Pancreas (tissue), 10 donors: Measurements from ENCODE around the gene C9orf50. TPM values are rescaled to one million over a fixed set of nuclear protein-coding genes. Genes with fewer than 3 reads are reported as not detected.

Source experiments
- ATAC-seq, 4 donors: fragments of 200-7000 bp; cut with Tn5 transposase; one replicate each; pipeline versions ENCODE4 v1.8.0 to v1.9.1; 2020; ENCODE audit warnings: mild to moderate bottlenecking in 4 of 4, moderate library complexity in 4 of 4
- DNase-seq, 6 donors: peaks; one replicate each; pipeline ENCODE4 v3.0.0-alpha.2; 2020
- FAIRE-seq: peaks from 2 replicates; lab custom pipeline; 2012; peaks lifted over from hg19 to GRCh38; lab: Jason Lieb, UNC
- H3K27ac ChIP-seq, 4 donors: fragments of 200-600 bp; sonication (generic); 1 replicate in 3 of 4; 2 replicates in 1 of 4; pipeline versions ENCODE4 v1.5.0 to v1.8.0; 2020
- H3K27me3 ChIP-seq, 4 donors: fragments of 200-600 bp; one replicate each; pipeline ENCODE4 v1.8.0; 2021
- H3K36me3 ChIP-seq, 3 donors: fragments of 200-600 bp; sonication (generic) in 1 of 3; one replicate each; pipeline versions ENCODE4 v1.5.0 to v1.8.0; 2020 to 2021
- H3K4me1 ChIP-seq, 3 donors: fragments of 200-600 bp; one replicate each; pipeline ENCODE4 v1.8.0; 2021
- H3K4me3 ChIP-seq, 4 donors: fragments of 200-600 bp; sonication (generic) in 2 of 4; one replicate each; pipeline versions ENCODE4 v1.5.0 to v1.8.0; 2020 to 2021
- H3K9me3 ChIP-seq, 4 donors: fragments of 200-600 bp; one replicate each; pipeline ENCODE4 v1.8.0; 2021
- CTCF ChIP-seq, 4 donors: fragments of 200-600 bp; sonication (generic) in 3 of 4; IDR thresholded peaks; one replicate each; pipeline versions ENCODE4 v1.5.0 to v1.8.0; 2021; ENCODE audit warnings: antibody characterized with exemption in 4 of 4
- WGBS, 2 donors: extraction: QIAGEN DNeasy Blood & Tissue Kit; methylation state at CpG; one replicate each; pipeline ENCODE4 v1.1.7; 2013; 5-methylcytosine and 5-hydroxymethylcytosine counted together
- intact Hi-C, 3 donors: fragments of 100-400 bp; cut with DNase I; formaldehyde crosslinking; loops; one replicate each; pipeline versions ENCODE4 v1.11.1 to v1.14.2; 2022
- polyA plus RNA-seq, 2 donors: library from polyadenylated mRNA; stranded (reverse); fragments of 200-250 nt; gene quantifications; one replicate each; pipeline ENCODE4 v1.2.3, GENCODE V29; 2013
- total RNA-seq, 6 donors: library from RNA; stranded (reverse); fragmentation: NEBNext Ultra II Directional in 4 of 6; extraction: Animal tissue kit (Norgen Biotek cat#: 25700) in 4 of 6; gene quantifications; one replicate each; pipeline versions ENCODE4 v1.2.1 to v1.2.4, GENCODE V29; 2021 to 2023
- donor health status: healthy with polysubstance abuse.
- donor health status: DM: no; HTN: no; CAD: no; lungs with moderate emphysema.
- donor health status: DM: no; HTN: no; CAD: no.
- donor health status: control.
- donor health status: control.
- donor health status: Bipolar disorder and iron deficiency.
- donor health status: DM: yes; HTN: yes; CAD: no.
- donor health status: DM: no; HTN: no; CAD: no.
- donor health status: DM: no; HTN: no; CAD: no.
- donor health status: DM: yes; HTN: yes; CAD: no.

Gene C9orf50
- total and polyA plus RNA-seq, 8 donors, result not detected

DNA sequence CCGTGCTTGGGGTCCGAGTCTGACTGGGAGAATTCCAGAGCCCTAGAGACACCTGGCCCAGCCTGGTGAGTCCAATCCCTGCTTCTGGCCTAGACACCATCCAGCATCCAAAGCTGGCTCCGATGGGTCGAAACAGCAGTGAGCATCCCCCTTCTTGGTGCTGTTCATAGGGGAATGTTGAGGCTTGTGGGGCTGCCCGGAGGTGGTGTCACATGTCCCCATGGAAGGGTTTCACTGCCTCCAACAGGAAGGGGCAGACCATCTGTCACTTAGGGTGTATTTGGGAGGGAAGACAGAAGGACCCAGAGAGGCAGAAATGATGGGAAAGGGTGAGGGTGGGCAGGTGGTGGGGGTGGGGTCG is 13.9 kb downstream of the C9orf50 start:
- ATAC-seq, result no peak
- Histone ChIP-seq H3K9me3 (no peaks in the 10 kb centered on the region), H3K4me1 (peaks cover 4 to 8% (median 4%) of the 10 kb centered on the region in 3 donors), H3K4me3 (no peak overlapping the region), H3K27me3 (no peaks in the 10 kb centered on the region), H3K36me3 (no peaks in the 10 kb centered on the region), H3K27ac (peak overlapping the region in 2 of 4 donors; percentile 61 to 85)
- 71 to 72% methylated on average over 6 of the region's 6 CpGs for whole genome bisulfite sequencing, 2 donors
- FAIRE-seq, result no peak
- intact Hi-C loops, result loop anchor here in 1 of 3 donors (10.0 kb wide), 2 partner anchors 112 to 432 kb away; partner anchors contain the start of gene IER5L
- TF ChIP-seq CTCF (IDR thresholded peaks at IDR 0.05), result no peak
- no peak for DNase-seq

DNA sequence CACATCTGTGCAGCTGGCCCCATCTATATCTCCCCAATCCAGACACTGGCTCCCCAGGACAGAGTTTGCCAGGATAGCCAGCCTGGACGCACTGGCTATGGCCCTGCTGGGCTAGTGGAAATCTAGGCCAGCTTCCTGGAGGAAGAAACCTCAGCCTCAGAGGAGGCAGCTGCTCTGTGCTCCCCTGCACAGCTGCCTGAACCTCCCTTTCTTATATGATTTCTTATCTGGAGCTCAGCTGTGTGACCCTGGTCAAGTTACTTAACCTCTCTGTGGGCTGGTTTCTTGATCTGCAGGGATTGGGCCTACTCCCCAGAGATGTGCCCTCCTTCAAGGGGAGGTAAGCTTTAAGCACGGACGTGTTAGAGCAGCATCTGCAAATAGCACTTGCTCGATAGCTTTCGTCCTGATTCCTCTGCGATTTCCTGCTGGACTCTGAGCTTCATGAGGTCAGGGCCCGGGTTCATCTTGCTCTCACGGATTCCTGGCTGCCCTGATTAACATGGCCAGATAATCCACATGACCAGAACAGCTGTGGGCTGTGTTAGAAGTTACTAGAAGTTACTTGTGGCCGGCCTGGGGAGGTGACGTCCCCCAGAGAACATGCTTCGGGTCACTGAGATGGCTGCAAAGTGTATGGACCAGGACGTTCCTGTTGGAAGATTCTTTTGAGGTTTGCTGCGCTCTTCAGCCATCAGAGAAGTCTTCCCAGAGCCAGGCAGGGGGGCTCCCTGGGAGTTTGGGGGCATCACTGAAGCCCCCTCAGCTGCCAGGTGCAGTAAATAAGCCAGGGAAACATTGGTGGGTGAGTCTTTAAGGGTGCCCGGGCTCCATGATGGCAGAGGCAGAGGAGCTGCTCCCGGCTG is 14.5 kb downstream of the C9orf50 start:
- no peak for TF ChIP-seq CTCF (IDR thresholded peaks at IDR 0.05)
- 76 to 80% methylated on average over 15 of the region's 15 CpGs for WGBS, 2 donors
- intact Hi-C loops, result loop anchor here in 1 of 3 donors (10.0 kb wide), 2 partner anchors 112 to 432 kb away; partner anchors contain the start of gene IER5L
- H3K4me1 ChIP-seq, result peaks cover 4 to 8% (median 4%) of the 10 kb centered on the region in 3 donors
- H3K27ac ChIP-seq, result peak overlapping the region in 2 of 4 donors; percentile 61 to 85
- no peaks in the 10 kb centered on the region for H3K36me3 ChIP-seq
- no peaks in the 10 kb centered on the region for H3K9me3 ChIP-seq
- no peaks in the 10 kb centered on the region for H3K27me3 ChIP-seq
- no peak for FAIRE-seq
- no peak for DNase-seq
- no peak overlapping the region for H3K4me3 ChIP-seq
- no peak for ATAC-seq

DNA sequence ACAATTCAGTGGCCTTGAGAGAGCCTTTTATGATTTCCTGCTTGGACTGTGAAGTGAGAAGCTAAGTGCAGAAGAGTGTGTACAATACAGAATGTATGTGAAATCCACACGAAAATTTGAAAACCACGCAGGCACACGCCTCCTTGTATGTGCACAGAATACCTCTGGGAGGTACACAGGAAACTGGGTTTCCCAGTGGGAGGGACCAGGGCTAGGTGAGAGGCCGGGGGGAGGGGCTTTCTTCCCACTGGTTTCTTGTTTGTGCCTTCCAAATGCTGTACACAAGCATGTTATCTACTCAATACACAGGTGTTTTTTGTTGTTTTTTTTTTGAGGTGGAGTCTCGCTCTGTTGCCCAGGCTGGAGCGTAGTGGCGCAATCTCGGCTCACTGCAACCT is 16.1 kb downstream of the C9orf50 start:
- Histone ChIP-seq H3K27me3 (no peaks in the 10 kb centered on the region), H3K4me1 (peaks cover 0 to 4% (median 3%) of the 10 kb centered on the region in 3 donors), H3K27ac (no peak overlapping the region), H3K36me3 (no peaks in the 10 kb centered on the region), H3K9me3 (no peaks in the 10 kb centered on the region), H3K4me3 (no peak overlapping the region)
- intact Hi-C loops, result loop anchor here in 1 of 3 donors (10.0 kb wide), 2 partner anchors 110 to 430 kb away; partner anchors contain the start of gene IER5L
- DNase-seq (peak in 1 of 6 donors; percentile 11), FAIRE-seq (no peak), ATAC-seq (no peak)
- no peak for TF ChIP-seq CTCF (IDR thresholded peaks at IDR 0.05)
- WGBS, 2 donors, result 66 to 68% methylated on average over 8 of the region's 8 CpGs

- DNase-seq (peak in 1 of 6 donors; percentile 42), FAIRE-seq (no peak), ATAC-seq (no peak)
- Histone ChIP-seq H3K27me3 (no peaks in the 10 kb centered on the region), H3K4me3 (no peak overlapping the region), H3K27ac (no peak overlapping the region), H3K36me3 (no peaks in the 10 kb centered on the region), H3K4me1 (peaks cover 0 to 4% (median 3%) of the 10 kb centered on the region in 3 donors), H3K9me3 (no peaks in the 10 kb centered on the region)
- TF ChIP-seq CTCF (IDR thresholded peaks at IDR 0.05), result no peak
- intact Hi-C loops, result loop anchor here in 1 of 3 donors (10.0 kb wide), 2 partner anchors 109 to 429 kb away; partner anchors contain the start of gene IER5L
- 75 to 80% methylated on average over 11 to 12 of the region's 12 CpGs for WGBS, 2 donors
Measured at GRCh38 chr9:129604056-129604765, 16.7 kb downstream of the C9orf50 start.
